Measurements from ENCODE around the gene PHF12. TPM values are rescaled to one million over a fixed set of nuclear protein-coding genes. Genes with fewer than 3 reads are reported as not detected.

PHF12 gene
- polyA plus RNA-seq, 2 of the 4 experiments (the other 2 are of a cell fraction) = 25.3 to 29.9 TPM

DNA sequence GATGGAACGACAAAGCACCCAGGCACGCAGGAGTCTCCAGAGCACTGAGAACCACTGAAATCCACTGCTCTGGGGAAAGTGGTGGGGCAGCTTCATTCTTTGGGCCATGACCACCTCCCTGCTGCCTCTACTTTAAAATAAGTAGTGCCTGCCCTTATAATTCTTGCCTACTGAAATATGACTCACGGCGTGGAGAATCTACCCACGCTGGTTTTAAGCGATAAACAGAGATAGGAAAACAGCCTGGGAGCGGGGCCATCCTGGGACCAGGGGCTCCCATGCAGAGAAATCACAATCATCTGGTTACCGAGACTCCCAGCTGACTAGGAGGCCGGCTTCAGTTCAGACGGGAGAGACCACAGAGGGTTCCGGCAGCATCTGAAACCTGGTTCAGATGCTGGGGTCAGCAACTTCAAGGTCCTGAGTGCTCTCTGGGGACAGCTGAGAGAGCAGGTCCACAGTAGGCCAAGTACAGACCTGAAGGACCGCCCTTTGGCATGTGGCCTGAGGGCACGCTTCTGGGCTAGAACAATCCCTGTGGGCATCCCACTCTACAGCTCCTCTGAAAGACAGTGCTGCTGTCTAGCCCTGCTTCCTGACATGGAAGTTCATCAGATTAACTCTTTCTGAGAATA is 39.8 kb downstream of the PHF12 start:
- CTCF ChIA-PET = interaction anchor here (0.6 to 38.2 kb wide), 12 partner anchors 3 to 205 kb away, joined by 3 to 685 read pairs (median 6); partner anchors contain the start of genes DHRS13, FAM222B, FLOT2 and TLCD1

DNA sequence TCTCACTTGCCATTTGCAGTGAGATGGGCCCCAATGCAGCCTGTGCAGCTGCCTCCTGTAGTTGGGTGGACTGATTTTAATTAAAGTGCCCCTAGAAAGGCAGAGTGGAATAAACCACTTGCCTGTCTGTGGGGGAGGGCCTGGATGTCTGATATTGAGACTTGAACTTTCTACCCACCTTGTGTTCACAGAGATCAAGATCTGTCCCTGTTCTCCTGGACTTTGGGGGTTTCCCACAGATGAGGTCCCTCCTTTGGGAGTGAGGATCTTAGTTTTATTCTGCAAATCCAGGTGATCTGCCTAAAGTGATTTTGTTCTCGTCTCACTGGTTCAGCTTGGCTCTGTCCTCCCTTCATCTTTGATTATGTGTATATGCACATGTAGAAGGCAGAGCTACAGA is 40.8 kb downstream of the PHF12 start:
- H3K4me3 ChIP-seq = no peak overlapping the region
- H3K4me2 ChIP-seq = no peak overlapping the region
- no peaks in the 10 kb centered on the region for H3K9me3 ChIP-seq
- peaks cover 15% of the 10 kb centered on the region for H3K4me1 ChIP-seq
- ChIA-PET CTCF (interaction anchor here (0.5 to 38.2 kb wide), 14 partner anchors 2 to 199 kb away, joined by 3 to 685 read pairs (median 5); partner anchors contain the start of genes DHRS13, FAM222B, FLOT2 and TLCD1), POLR2A (interaction anchor here (1.1 kb wide), 1 partner anchor 191 kb away, joined by 3 read pairs; the partner anchor contains the start of gene RPL23A)
- DNase-seq (ENCODE audit: low read depth in 1 of 2, low spot score in 1 of 2) (no peak), ATAC-seq (no peak), FAIRE-seq (no peak)
- H3K27ac ChIP-seq = no peak overlapping the region
- no peak for TF ChIP-seq SMC3 (IDR thresholded peaks at IDR 0.05)
- TF ChIP-seq GATA3 (IDR thresholded peaks at IDR 0.05; ENCODE audit: borderline replicate concordance) = no peak
- no peak for TF ChIP-seq MAZ (IDR thresholded peaks at IDR 0.05; ENCODE audit: borderline replicate concordance, low read depth, low read length)
- no peak for TF ChIP-seq ZSCAN20 (CRISPR knock-in tag; IDR thresholded peaks at IDR 0.05)
- no peak for TF ChIP-seq CBX8 (IDR thresholded peaks at IDR 0.05)
- no peak for TF ChIP-seq CTCF (IDR thresholded peaks at IDR 0.05)
- no peak for TF ChIP-seq ESRRA (IDR thresholded peaks at IDR 0.05; ENCODE audit: borderline replicate concordance, low read length)
- no peak for TF ChIP-seq HOXB5 (CRISPR knock-in tag; IDR thresholded peaks at IDR 0.05)
- TF ChIP-seq, protein P1, sequence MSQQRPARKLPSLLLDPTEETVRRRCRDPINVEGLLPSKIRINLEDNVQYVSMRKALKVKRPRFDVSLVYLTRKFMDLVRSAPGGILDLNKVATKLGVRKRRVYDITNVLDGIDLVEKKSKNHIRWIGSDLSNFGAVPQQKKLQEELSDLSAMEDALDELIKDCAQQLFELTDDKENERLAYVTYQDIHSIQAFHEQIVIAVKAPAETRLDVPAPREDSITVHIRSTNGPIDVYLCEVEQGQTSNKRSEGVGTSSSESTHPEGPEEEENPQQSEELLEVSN (IDR thresholded peaks at IDR 0.05; ENCODE audit: borderline replicate concordance, low read depth) = no peak
- no peak for TF ChIP-seq RCOR1 (IDR thresholded peaks at IDR 0.05; ENCODE audit: low read depth, low read length)
- TF ChIP-seq MYC (IDR thresholded peaks at IDR 0.05; ENCODE audit: borderline replicate concordance, low read length) = no peak
- TF ChIP-seq FOXS1 (CRISPR knock-in tag; IDR thresholded peaks at IDR 0.05) = no peak
- TF ChIP-seq TP53 (CRISPR knock-in tag; IDR thresholded peaks at IDR 0.05) = no peak
- TF ChIP-seq EHF (CRISPR knock-in tag; IDR thresholded peaks at IDR 0.05) = no peak
- TF ChIP-seq, protein P2, sequence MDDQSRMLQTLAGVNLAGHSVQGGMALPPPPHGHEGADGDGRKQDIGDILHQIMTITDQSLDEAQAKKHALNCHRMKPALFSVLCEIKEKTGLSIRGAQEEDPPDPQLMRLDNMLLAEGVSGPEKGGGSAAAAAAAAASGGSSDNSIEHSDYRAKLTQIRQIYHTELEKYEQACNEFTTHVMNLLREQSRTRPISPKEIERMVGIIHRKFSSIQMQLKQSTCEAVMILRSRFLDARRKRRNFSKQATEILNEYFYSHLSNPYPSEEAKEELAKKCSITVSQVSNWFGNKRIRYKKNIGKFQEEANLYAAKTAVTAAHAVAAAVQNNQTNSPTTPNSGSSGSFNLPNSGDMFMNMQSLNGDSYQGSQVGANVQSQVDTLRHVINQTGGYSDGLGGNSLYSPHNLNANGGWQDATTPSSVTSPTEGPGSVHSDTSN (IDR thresholded peaks at IDR 0.05) = no peak
- no peak for TF ChIP-seq ZNF302 (CRISPR knock-in tag; IDR thresholded peaks at IDR 0.05)
- 97% methylated on average over 1 of the region's 1 CpG for WGBS (ENCODE audit: missing lambda C conversion rate)

More for the DNA sequence above, 39.8 kb downstream of the PHF12 start:
- H3K4me1 ChIP-seq = peaks cover 15% of the 10 kb centered on the region
- POLR2A ChIA-PET = interaction anchor here (1.1 kb wide), 1 partner anchor 192 kb away, joined by 3 read pairs; the partner anchor contains the start of gene RPL23A
- H3K27ac ChIP-seq = no peak overlapping the region
- ATAC-seq (no peak), FAIRE-seq (no peak), DNase-seq (ENCODE audit: low read depth in 1 of 2, low spot score in 1 of 2) (no peak)
- H3K4me3 ChIP-seq = no peak overlapping the region
- no peak overlapping the region for H3K4me2 ChIP-seq
- TF ChIP-seq GATA3 (IDR thresholded peaks at IDR 0.05; ENCODE audit: borderline replicate concordance) = no peak
- no peak for TF ChIP-seq BHLHE40 (IDR thresholded peaks at IDR 0.05; ENCODE audit: low read depth, low read length)
- no peak for TF ChIP-seq SMC3 (IDR thresholded peaks at IDR 0.05)
- no peak for TF ChIP-seq CBX8 (IDR thresholded peaks at IDR 0.05)
- no peak for TF ChIP-seq FOSL2 (IDR thresholded peaks at IDR 0.05)
- TF ChIP-seq FOSL2 (CRISPR knock-in tag; IDR thresholded peaks at IDR 0.05) = no peak
- TF ChIP-seq, protein P3, sequence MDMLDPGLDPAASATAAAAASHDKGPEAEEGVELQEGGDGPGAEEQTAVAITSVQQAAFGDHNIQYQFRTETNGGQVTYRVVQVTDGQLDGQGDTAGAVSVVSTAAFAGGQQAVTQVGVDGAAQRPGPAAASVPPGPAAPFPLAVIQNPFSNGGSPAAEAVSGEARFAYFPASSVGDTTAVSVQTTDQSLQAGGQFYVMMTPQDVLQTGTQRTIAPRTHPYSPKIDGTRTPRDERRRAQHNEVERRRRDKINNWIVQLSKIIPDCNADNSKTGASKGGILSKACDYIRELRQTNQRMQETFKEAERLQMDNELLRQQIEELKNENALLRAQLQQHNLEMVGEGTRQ (IDR thresholded peaks at IDR 0.05) = no peak
- TF ChIP-seq, protein P1 (IDR thresholded peaks at IDR 0.05; ENCODE audit: borderline replicate concordance, low read depth) = no peak
- TF ChIP-seq RCOR1 (IDR thresholded peaks at IDR 0.05; ENCODE audit: low read depth, low read length) = no peak
- TF ChIP-seq EHMT2 (IDR thresholded peaks at IDR 0.05; ENCODE audit: low read depth) = no peak
- no peak for TF ChIP-seq HEYL (CRISPR knock-in tag; IDR thresholded peaks at IDR 0.05)
- TF ChIP-seq ZSCAN20 (CRISPR knock-in tag; IDR thresholded peaks at IDR 0.05) = no peak
- no peak for TF ChIP-seq MAX (IDR thresholded peaks at IDR 0.05)
- no peak for TF ChIP-seq EHF (CRISPR knock-in tag; IDR thresholded peaks at IDR 0.05)
- TF ChIP-seq, protein P2 (IDR thresholded peaks at IDR 0.05) = no peak
- no peak for TF ChIP-seq KDM1A (IDR thresholded peaks at IDR 0.05; ENCODE audit: low read depth)
- TF ChIP-seq ESRRA (IDR thresholded peaks at IDR 0.05; ENCODE audit: borderline replicate concordance, low read length) = no peak
- WGBS (ENCODE audit: missing lambda C conversion rate) = 95% methylated on average over 13 of the region's 13 CpGs
- H3K9me3 ChIP-seq = no peaks in the 10 kb centered on the region

All from A549 (cell line).